Stimulated activated CD4-positive, alpha-beta T cell treated with anti-CD3 and anti-CD28 coated beads, Interleukin-4, amount 100 ng/mL, for 1 hour (primary cell): ENCODE results near the gene ECSCR.
"Not testable (repeated sequence)": the region's sequence is repeated elsewhere in the genome, so short reads cannot be mapped to it uniquely, and the experiment has no call there.

ENCODE experiments used
- DNase-seq: peaks from one replicate; pipeline ENCODE4 v3.0.0-alpha.2; 2020

ECSCR gene

GRCh38 chr5:139410121-139410992, 52.2 kb downstream of the ECSCR start:
- DNase-seq = no peak

GRCh38 chr5:139409116-139409515, 53.4 kb downstream of the ECSCR start:
- not testable (repeated sequence) for DNase-seq

GRCh38 chr5:139408191-139408590, 54.4 kb downstream of the ECSCR start:
- DNase-seq = no peak

GRCh38 chr5:139407517-139407916, 55.0 kb downstream of the ECSCR start:
- no peak for DNase-seq

- no peak for DNase-seq
These were observed 55.6 kb downstream of the ECSCR start for GRCh38 chr5:139406963-139407362.

GRCh38 chr5:139404484-139404840, 58.1 kb downstream of the ECSCR start:
- DNase-seq = no peak

GRCh38 chr5:139403787-139404483, 58.6 kb downstream of the ECSCR start, which contains the start of gene SPATA24:
SPATA24 (minus strand) TSS chr5:139404089; CDS start chr5:139404060, 29 bp downstream.
- DNase-seq = peak; percentile 98

- DNase-seq = no peak
These were observed 59.1 kb downstream of the ECSCR start for GRCh38 chr5:139403418-139403786.

- no peak for DNase-seq
These were observed 59.9 kb downstream of the ECSCR start for GRCh38 chr5:139402561-139403158.

GRCh38 chr5:139401546-139401945, 61.0 kb downstream of the ECSCR start:
- no peak for DNase-seq

- no peak for DNase-seq
These were observed 62.9 kb downstream of the ECSCR start for GRCh38 chr5:139399501-139400121.
